Epithelial cell of proximal tubule (primary cell): Measurements from ENCODE around the gene GPX7. TPM values are rescaled to one million over a fixed set of nuclear protein-coding genes. Genes with fewer than 3 reads are reported as not detected.

Experiments used
- DNase-seq: peaks from one replicate; pipeline ENCODE4 v3.0.0-alpha.2; 2011; ENCODE audit warnings: low read depth
- H3K4me3 ChIP-seq: 2 replicates; pipeline ENCODE4 v1.5.1; 2011; ENCODE audit warnings: low read depth, mild to moderate bottlenecking, low read length
- CTCF ChIP-seq: conservative IDR thresholded peaks from 2 replicates; pipeline ENCODE4 v1.5.1; 2012; ENCODE audit warnings: low read depth, mild to moderate bottlenecking, low read length
- total RNA-seq: library from RNA; depleted of rRNA; stranded (reverse); fragments of >200 nt; gene quantifications from 2 replicates; pipeline ENCODE4 v1.2.3, GENCODE V29; 2015

The GPX7 gene
- total RNA-seq, 1 donor from 2014 or later = 35.1 TPM

- no peak overlapping the region for H3K4me3 ChIP-seq
- no peak for DNase-seq
- TF ChIP-seq CTCF = no peak
Measured at GRCh38 chr1:52588027-52588426, 14.1 kb upstream of the GPX7 start.

- no peak overlapping the region for H3K4me3 ChIP-seq
- DNase-seq = no peak
- no peak for TF ChIP-seq CTCF
Measured at GRCh38 chr1:52588535-52588934, 13.6 kb upstream of the GPX7 start.

- no peak for DNase-seq
- TF ChIP-seq CTCF = no peak
- H3K4me3 ChIP-seq = no peak overlapping the region
Measured at GRCh38 chr1:52590266-52590665, 11.9 kb upstream of the GPX7 start.

- H3K4me3 ChIP-seq = no peak overlapping the region
- DNase-seq = no peak
- no peak for TF ChIP-seq CTCF
Measured at GRCh38 chr1:52592637-52593323, 9.4 kb upstream of the GPX7 start.

- no peak for TF ChIP-seq CTCF
Measured at GRCh38 chr1:52593495-52593894, 8.7 kb upstream of the GPX7 start.

GRCh38 chr1:52595061-52595460, 7.1 kb upstream of the GPX7 start:
- H3K4me3 ChIP-seq = no peak overlapping the region
- no peak for DNase-seq
- TF ChIP-seq CTCF = no peak

More at GRCh38 chr1:52593495-52593894, 8.7 kb upstream of the GPX7 start:
- DNase-seq = no peak
- no peak overlapping the region for H3K4me3 ChIP-seq

- no peak for DNase-seq
- no peak for TF ChIP-seq CTCF
- H3K4me3 ChIP-seq = no peak overlapping the region
Measured at GRCh38 chr1:52597912-52598311, 4.3 kb upstream of the GPX7 start.
